Left hindlimb (tissue), 1 donor: ENCODE data around the gene PDGFRB.
A peak's percentile ranks its signal among the peaks of the same experiment; 100 is the strongest.

Source experiments
- DNase-seq: peaks from one replicate; pipeline ENCODE4 v3.0.0-alpha.2; 2018

PDGFRB gene

GRCh38 chr5:150080696-150081435, 74.8 kb downstream of the PDGFRB start:
- no peak for DNase-seq

DNA sequence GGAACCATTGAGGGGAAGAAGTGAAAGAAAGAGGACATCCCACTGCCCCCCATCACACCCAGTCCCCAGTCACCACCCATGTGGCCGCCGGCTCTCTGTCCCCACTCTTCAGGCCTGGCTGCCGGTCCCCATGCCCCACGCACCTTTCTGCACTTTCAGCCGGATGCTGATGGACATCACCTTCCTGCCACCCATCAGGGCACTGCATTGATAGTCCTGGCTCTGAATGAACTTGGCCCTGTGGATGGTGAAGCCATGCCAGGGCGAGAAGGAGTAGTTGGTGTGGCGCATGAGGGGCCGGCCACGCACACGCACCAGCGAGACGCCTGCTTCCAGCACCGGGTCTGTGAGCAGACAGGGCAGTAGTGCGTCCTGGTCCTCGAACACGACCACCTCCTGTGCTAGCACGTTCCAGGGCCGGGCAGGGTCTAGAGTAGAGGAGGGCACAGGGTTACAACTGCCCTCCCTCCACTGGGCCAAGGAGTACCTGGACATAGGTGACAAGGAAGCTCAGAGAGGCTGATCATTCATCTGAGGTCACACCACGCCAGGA, 75.7 kb downstream of the PDGFRB start:
- peak; percentile 22 for DNase-seq

- no peak for DNase-seq
Measured at GRCh38 chr5:150078802-150079689, 76.6 kb downstream of the PDGFRB start.

DNA sequence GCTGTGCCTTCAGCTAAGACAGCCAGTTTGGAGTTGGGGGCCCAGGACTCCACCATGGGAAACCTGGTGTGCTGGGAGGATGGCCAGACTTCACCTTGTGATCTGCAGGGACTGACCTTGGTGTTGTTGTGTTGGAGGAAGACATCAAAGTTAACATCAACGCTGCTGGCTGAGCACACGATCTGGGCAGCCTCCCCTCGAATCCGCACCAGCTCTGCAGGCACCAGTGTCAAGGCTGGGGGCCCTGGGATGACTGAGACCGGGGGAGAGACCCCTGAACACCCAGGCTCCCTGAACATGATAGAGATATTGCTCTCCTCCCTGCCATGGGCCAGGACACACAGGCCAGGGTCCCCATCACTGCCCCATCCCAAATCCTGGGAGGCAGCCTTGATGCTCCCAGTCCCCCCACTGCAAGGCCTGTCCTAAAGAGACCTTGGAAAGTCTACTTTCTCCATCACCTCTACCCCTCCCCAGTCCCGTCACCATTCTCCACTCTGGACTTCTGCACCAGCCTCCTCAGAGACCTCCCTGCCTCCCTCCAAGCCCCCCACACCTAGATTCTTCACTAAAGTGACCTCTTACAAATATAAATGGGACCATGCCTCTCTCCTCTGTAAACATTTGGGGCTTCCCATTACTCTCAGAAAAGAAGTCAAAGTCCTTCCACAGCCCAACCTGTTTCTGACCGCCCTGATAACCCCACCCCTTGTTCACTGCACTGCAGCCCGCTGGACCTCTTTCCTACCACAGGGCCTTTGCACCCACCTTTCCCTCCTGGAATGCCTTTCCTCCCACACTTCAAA, 77.4 kb downstream of the PDGFRB start:
- DNase-seq = no peak

- no peak for DNase-seq
Measured at GRCh38 chr5:150077060-150077459, 78.6 kb downstream of the PDGFRB start.

DNA sequence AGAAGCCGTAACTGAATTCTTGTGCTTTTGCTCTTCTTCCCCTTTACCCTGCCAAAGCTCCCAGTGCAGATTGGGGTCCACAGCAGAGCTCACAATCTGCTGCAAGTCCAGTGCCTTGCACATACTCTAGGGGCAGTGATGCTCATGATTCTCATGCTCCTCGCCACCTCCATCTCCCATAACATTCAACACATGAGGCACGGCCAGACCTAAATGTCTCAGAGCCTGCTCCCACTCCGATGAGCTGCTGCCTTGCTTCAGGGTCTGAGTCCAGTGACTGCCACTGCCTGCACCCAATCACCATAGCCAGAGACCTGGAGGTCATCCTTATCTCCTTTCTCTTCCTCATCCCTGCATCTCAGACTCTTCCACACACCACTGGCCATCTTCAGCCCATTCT, 79.8 kb downstream of the PDGFRB start:
- DNase-seq = no peak

DNA sequence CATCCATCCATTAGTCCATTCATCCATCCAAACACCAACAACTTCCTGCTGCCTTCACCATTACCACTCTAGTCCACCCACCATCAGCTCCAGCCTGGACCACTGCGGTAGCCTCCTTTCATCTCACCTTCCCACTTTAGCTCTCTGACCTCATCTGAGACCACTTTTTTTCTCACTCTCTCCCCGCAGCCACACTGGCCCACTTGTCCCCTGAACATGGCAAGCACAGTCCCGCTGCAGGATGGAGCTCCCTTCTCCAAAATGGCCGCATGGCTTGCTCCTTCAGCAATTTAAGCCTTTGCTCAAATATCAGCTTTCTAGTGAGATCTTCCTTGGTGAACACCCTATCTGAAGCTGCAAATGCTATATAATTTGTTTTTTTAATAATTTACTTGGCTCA, 80.4 kb downstream of the PDGFRB start:
- no peak for DNase-seq

DNA sequence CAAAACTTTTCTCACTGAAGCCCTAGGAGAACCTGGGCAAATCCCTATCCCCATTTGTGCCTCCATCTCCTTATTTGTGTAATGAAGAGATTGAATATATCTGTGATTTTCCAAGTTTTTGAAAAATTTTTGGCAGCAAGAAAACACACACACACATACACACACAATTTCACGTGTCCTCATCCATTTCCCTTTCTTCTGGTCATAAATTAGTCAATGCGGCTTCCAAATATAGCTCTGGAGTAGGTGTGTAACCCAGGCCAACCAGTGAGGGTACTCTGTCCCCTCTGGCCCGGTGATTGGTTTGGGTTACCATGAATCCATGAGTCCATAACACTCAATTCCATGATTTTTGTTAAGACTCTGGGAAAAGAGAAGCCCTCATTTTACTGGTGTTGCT, 82.0 kb downstream of the PDGFRB start:
- DNase-seq = no peak

DNA sequence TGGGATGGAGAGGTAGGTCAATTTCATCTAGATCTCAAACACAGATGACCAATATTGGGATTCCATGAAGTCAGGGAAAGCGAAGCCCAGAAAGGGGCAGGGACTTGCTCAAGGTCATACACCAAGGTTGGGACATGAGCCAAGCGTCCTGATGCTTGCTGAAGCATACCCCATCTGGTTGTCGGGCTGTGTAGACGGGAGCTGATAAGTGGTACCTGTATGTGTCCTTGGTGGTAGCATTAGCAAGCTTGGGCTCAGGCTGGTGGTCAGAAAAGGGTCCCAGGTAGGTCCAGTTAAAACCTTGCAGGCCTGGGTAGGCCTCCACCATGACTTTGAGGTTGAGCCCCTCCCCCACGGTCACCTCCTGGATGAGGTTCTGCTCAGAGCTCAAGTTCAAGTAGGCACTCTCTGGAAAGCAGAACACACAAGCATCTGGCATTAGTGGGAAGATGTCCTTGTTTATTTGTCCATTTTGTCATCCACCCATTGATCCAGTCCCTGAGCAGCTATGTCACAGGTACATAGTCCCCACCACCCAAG, 82.5 kb downstream of the PDGFRB start:
- peak; percentile 11 for DNase-seq

- DNase-seq = no peak
Measured at GRCh38 chr5:150070821-150071220, 84.8 kb downstream of the PDGFRB start.

GRCh38 chr5:150069672-150070627, 85.7 kb downstream of the PDGFRB start:
- DNase-seq = peak; percentile 16

DNA sequence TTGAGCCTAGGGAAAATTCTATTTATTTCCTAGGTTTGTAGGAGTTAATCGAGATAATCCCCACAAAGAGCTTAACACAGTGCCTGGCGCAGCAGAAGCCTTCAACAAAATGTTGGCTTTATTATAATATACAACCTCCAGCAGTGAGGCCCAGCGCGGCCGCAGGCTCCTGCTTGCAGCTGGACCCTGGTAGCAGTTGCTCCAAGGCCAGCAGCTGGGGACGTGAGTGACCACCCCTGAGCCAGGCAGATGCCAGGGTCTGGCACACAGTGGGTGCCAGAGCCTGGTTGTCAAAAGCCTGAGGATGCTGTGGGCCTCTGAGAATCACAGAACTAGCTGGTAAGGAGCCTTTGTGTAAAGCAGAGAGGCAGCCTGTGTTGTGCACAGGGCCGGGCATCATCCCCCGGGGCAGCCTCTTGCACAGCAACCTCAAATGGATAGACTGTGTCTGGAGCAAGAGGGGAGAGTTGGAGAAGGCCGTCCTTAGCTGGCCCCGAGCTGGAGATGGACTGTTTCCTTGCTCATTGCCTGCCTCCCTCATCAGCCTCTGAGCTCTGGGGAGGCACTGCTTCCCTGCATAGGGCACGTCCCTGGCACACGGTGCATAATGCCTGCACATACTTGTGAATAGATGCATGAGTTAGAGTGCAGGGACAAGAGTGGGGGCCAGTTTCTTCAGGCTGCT, 86.5 kb downstream of the PDGFRB start:
- DNase-seq = peak; percentile 20

- peak; percentile 21 for DNase-seq
Measured at GRCh38 chr5:150068472-150068871, 87.2 kb downstream of the PDGFRB start.

GRCh38 chr5:150068071-150068470, 87.6 kb downstream of the PDGFRB start:
- peak; percentile 23 for DNase-seq

GRCh38 chr5:150067405-150067960, 88.2 kb downstream of the PDGFRB start:
- peak; percentile 10 for DNase-seq

DNA sequence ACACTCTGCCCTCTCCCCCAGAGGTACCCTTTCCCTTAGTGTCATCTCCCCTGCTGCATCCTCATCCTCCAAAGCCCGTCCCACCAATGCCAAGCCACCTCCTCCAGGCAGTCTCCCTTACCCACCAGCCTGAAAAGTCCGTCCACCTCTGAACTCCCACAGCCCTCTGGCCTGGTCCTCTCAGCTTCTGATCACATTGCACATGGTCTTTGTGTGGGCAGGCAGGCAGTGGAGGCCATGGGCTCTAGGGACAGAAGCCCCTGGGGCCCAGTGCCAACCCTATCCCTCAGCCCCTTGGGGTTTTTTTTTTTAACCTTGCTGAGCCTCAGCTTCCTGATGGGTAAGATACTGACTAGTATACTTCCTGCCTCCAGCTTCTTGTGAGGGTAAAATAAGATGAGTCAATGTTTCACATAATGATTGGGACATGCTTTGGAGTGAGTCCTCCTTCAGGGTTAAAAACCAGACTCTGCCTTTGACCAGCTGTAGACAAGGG, 88.7 kb downstream of the PDGFRB start:
- DNase-seq = peak; percentile 14

DNA sequence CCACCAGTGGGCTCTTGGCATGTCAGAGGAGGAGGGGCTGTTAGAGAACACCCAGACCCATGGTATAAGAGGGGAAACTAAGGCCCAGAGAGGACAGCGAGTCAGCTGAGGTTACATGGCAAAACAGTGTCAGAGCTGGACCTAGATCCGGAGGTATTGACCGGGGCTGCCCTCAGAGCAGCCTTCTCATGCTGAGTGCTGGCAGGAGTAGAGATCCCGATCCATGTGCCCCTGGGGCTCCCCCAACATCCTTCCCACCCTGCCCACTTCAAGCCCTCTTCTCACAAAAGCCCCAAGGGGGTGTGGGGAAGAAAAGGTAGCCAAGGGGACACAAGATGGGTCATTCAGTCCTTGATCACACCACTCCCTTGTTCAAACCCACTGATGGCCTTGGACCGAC, 89.2 kb downstream of the PDGFRB start:
- peak; percentile 9 for DNase-seq

DNA sequence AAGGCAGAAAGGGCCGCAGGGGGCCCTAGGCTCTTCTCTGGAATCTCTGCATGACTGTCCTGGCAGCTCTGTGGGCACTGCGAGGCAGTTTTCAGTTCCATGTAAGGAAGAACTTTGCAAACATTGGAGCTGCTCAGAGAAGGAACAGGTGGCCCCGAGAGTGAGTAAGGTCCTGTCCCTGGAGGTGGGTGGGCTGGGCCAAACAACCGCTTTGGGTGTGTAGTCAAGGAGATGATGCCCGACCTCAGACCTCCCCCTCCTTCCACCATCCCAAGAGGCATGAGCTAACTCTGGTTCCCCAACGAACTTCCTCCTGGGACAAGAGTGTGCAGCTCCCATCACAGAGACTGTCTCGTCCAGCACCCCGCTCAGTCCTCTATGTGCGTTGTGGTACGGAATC, 89.8 kb downstream of the PDGFRB start:
- peak; percentile 37 for DNase-seq

- DNase-seq = peak; percentile 40
Measured at GRCh38 chr5:150065346-150065745, 90.3 kb downstream of the PDGFRB start.

DNA sequence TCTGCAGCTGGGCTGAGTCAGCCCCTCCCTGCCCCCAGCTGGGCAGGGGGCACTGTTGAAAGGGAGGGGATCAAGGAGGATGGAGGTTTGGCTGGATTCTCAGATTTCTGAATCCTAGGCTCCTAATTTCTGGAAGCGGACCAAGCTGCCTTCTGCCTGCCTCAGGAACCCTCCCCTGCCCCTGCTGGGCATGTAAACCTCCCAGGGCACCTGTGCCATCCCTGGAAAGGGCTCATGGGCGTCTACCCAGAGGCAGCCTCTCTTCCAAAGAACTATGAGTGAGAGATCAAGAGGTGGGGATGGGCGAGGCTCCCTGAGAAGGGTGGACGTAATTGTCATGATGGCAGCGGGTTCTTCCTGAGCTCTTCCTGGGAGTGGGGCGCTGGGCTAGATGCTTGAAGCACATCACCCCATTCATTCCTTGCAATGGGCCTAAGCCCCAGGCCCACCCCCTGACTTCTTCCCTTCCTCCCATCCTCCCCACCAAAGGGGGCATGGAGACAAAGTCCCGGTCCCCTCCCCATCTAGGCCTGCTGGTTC, 90.9 kb downstream of the PDGFRB start:
- peak; percentile 29 for DNase-seq
